GM18951 (cell line): Measurements from ENCODE around the gene CCND3.

Experiments
- POLR2A ChIP-seq: IDR thresholded peaks from 4 replicates; pipeline ENCODE4 v1.6.1; 2011; ENCODE audit warnings: mild to moderate bottlenecking; ENCODE audit not compliant: insufficient read length, insufficient read depth; ENCODE audit errors: extremely low read depth
- in situ Hi-C: fragments of 300-500 bp; cut with MboI; formaldehyde crosslinking; loops from one replicate; pipeline ENCODE4 v1.12.0; 2022; ENCODE audit warnings: low sequenced_read_pairs, mixed read lengths, inconsistent platforms; ENCODE audit not compliant: unreplicated experiment

The CCND3 gene

GRCh38 chr6:41929924-41930323 is 11.7 kb downstream of the CCND3 start:
- no peak for TF ChIP-seq POLR2A
- in situ Hi-C loops = loop anchor here (10.0 kb wide), 1 partner anchor 115 kb away; no protein-coding TSS in a partner anchor

DNA sequence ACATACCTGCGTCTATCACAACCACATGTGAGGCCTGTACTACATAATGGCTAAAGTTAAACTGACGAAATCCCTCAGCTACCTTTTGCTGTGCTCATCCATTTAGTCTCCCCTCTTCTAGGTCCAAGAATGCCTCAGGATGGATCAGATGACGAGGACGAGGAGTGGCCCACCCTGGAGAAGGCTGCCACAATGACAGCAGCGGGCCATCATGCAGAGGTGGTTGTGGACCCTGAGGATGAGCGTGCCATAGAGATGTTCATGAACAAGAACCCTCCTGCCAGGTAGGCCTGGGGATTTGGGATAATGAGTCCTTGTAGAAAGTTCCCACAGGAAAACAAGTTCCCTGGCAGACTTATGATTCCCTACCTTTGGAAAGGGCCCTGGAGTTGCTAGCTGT is 14.4 kb downstream of the CCND3 start:
- no peak for TF ChIP-seq POLR2A
- in situ Hi-C loops = no loop called here

DNA sequence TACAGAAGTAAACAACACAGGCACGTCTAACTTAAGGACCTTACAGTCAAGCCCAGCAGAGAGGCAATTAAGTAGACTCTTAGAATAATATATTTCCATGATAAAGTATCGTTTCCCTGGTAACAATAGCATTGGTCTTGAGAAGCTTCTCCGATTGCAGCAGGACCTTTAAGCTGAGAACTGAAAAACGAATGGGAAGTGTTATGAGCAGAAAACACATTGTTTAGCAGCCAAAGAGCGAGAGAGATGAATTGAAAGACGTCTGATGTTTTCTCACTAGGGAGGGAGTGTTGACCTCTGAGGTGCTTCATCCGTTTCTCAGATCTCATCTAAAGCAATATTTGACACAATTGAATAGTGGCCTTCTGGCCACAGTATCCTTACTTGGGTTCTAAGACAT is 19.5 kb downstream of the CCND3 start:
- in situ Hi-C loops = no loop called here
- TF ChIP-seq POLR2A = no peak

GRCh38 chr6:41921712-41921998 is 20.0 kb downstream of the CCND3 start:
- in situ Hi-C loops = no loop called here
- TF ChIP-seq POLR2A = no peak

DNA sequence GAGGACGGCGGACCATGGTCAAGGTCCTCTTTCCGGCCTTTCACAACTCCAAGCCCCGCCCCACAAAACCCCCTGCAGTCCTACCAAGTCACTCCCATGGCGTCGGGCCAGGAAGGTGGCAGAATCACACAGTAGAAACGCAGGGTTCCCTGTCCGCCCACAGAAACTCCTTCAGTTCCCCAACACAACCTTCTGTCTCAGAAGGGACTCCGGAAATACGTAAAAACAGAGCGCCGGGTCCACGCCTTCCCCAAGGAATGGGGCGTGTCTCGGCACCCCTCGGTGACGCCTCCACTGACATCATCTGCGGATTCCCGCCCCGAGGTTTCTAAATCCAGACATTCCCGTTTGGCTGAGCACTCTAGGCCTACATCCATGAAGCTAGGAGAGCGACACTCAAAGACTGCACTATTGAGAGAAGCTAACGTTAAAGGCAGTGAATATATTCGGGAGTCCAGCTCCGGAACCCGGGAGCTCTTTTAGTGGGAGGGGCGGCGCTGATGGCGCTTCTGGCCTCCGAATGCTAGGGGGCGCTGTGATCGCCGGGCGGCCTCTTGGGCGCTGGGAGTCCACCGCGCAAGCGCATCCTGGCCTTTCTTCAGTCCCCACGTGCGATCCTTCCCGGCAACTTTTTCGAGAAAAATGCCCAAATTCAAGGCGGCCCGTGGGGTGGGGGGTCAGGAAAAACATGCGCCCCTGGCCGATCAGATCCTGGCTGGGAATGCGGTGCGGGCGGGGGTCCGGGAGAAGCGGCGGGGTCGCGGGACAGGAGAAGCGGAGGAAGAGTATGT is 20.5 kb downstream of the CCND3 start, which contains the start of the genes BYSL and MED20:
Gene BYSL, plus strand, starts transcription at position 579 of the 791 bp plus-strand sequence. Its CDS starts 64 bp downstream, at position 643.
Gene MED20, minus strand, starts transcription at position 219 of the 791 bp plus-strand sequence. Its CDS starts 121 bp downstream, at position 98.
- in situ Hi-C loops = no loop called here

DNA sequence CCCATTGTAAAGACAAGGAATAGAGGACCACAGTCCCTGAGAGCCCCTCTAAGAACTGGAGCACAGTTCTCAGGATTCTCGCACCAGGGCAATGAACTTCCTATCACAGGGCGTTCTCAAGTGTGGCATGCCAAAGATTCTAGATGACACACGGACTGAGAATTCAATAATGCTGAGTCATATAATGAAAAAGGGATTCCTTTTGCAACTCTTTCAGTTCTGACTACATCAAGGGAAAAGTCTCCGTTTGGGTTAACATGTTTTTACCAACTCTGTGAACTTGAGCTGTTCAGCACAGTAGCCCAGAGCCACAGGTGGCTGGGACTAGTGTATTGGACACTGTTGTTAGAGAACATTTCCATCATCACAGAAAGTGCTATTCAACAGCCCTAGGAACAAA is 24.1 kb downstream of the CCND3 start:
- in situ Hi-C loops = no loop called here
- TF ChIP-seq POLR2A = no peak

More for the DNA sequence above, 20.5 kb downstream of the CCND3 start, which contains the start of the genes BYSL and MED20:
- peak; percentile 57 for TF ChIP-seq POLR2A

GRCh38 chr6:41914869-41915530 is 26.6 kb downstream of the CCND3 start:
- in situ Hi-C loops = no loop called here
- TF ChIP-seq POLR2A = no peak

GRCh38 chr6:41914343-41914742 is 27.3 kb downstream of the CCND3 start:
- TF ChIP-seq POLR2A = no peak
- in situ Hi-C loops = no loop called here

DNA sequence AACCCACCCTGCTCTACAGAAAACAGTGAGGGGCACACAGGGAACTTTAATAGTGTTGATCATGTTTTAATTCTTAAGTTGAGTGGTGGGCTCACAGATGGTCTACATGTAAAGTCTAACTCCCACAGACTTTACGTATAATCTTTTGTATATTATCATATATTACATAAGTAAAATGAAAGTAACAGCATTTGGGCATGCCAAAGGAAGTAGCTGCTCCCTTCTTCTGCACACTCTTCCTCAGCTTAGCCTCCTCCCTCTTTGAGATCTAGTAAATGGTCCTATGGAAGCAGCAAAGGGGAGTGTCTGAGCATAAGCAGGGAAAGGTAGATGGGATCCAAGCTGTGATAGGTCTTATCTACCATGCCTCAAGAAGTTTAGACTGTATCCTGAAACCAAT is 31.9 kb downstream of the CCND3 start:
- no peak for TF ChIP-seq POLR2A
- in situ Hi-C loops = loop anchor here (10.0 kb wide), 1 partner anchor 125 kb away; no protein-coding TSS in a partner anchor

DNA sequence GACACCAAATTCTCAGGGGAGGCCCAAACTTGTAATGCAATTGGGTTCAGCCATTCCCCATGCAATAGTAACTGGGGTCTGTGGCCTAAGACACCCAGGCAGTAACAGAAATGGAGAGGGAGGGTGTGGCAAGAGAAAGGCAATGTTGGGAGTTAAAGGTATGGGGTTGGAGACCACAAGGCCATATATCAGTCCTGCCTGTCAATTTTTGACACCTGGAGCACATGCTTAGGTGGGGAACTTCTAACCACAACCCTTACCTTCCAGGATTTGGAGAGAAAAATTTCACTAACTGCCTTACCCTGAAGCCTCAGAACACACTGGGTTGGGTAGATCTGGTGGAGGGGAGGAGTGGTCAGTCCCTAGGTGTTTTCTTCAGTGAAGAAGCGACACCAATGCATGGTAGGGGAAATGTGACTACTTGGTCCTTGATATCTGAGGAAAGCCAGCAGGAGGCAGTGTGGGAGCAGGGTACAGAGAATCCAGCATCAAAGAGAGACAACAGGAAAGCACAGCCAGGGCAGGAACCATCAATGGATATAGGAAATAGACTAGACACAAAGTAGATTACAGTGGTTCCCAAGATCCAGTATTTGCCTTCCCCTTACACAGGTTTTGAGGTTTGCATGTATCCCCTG is 39.6 kb downstream of the CCND3 start:
- in situ Hi-C loops = loop anchor here (10.0 kb wide), 1 partner anchor 133 kb away; no protein-coding TSS in a partner anchor
- no peak for TF ChIP-seq POLR2A

GRCh38 chr6:41900861-41901260 is 40.7 kb downstream of the CCND3 start:
- TF ChIP-seq POLR2A = no peak
- in situ Hi-C loops = loop anchor here (10.0 kb wide), 1 partner anchor 134 kb away; no protein-coding TSS in a partner anchor

DNA sequence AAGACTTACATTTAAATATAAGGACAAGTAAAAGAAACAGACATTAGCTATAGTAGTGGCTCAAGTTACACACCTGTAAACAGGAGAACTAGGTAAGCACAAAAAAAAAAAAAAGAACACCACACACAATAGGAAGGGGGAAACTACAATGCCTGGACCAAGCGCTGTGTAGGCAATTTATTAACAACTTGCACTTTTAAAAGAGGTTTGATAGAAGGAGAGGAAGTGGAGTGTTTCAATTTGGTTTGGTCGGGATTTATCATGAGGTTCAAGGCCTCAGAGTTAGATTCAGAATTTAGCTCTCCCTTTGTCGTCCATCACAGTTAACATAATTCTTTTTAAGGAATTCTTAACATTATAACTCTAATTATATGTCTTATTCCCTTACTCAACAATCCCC is 45.3 kb downstream of the CCND3 start:
- in situ Hi-C loops = no loop called here
- TF ChIP-seq POLR2A = no peak
